HG03432 (cell line): Measurements from ENCODE around the gene MAZ.
A peak's percentile ranks its signal among the peaks of the same experiment; 100 is the strongest.

Experiments used
- ATAC-seq: cut with Tn5 transposase; IDR thresholded peaks from one replicate; pipeline ENCODE4 v1.9.1; 2021; ENCODE audit warnings: mild to moderate bottlenecking, moderate library complexity; ENCODE audit not compliant: unreplicated experiment

Gene MAZ

DNA sequence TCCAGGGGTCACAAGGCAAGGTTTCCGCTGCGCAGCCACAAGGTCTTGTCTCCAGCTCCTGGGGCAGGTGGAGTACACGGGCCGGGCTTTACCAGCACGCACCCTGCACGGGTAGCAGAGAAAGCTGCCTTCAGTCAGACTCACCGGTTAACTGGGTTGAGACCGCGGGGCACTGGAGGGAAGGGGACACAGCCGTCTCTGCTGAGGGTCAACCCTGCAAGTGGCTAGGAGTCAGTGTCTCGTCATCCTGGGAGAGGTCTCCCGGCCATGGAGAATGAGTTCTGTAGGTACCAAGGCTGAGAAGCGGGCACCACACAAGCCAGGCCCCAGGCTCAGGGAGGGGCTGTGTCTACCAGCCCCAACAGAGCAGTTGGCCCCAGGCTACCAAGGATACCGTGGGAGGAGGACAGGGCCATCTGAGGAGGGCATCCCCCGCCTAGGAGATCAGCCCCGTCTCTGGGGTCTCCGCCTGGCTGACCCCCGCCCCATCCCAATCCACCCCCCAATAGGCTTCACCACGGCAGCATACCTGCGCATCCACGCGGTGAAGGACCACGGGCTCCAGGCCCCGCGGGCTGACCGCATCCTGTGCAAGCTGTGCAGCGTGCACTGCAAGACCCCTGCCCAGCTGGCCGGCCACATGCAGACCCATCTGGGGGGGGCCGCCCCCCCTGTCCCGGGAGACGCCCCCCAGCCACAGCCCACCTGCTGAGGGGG lies 2.9 kb downstream of the MAZ start:
- ATAC-seq = no peak

DNA sequence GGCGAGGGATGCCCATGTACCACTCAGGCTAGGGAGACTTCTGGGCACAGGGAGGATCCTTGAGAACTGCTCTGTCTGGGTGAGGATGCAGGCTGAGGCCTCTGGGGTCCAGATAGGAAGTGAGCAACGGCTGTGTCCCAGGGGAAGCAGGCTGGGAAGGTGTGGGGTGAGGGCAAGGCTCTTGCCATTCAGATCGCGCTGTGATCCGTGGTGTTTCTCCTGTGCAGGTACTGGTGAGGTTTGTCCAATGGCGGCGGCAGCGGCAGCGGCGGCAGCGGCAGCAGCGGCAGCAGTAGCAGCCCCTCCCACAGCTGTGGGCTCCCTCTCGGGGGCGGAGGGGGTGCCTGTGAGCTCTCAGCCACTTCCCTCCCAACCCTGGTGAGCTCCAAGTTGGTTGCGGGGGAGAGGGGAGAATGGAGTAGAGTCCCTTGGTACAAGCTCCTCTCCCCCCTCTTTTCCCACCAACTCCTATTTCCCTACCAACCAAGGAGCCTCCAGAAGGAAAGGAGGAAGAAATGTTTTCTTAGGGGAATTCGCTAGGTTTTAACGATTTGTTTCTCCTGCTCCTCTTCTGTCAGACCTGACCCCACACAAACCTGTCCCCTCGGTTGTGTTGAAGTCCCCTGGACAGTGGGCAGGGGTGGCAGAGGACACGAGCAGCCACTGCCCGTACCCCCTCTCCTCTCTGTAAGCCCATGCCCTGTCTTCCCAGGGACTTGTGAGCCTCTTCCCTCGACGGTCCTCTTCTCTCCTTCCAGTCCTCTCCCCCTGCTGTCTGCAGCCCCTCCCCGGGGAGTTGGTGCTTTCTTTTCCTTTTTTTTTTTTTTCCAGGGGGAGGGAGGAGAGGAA lies 3.7 kb downstream of the MAZ start:
- ATAC-seq = no peak

GRCh38 chr16:29810699-29811169 lies 4.4 kb downstream of the MAZ start:
- ATAC-seq = no peak

DNA sequence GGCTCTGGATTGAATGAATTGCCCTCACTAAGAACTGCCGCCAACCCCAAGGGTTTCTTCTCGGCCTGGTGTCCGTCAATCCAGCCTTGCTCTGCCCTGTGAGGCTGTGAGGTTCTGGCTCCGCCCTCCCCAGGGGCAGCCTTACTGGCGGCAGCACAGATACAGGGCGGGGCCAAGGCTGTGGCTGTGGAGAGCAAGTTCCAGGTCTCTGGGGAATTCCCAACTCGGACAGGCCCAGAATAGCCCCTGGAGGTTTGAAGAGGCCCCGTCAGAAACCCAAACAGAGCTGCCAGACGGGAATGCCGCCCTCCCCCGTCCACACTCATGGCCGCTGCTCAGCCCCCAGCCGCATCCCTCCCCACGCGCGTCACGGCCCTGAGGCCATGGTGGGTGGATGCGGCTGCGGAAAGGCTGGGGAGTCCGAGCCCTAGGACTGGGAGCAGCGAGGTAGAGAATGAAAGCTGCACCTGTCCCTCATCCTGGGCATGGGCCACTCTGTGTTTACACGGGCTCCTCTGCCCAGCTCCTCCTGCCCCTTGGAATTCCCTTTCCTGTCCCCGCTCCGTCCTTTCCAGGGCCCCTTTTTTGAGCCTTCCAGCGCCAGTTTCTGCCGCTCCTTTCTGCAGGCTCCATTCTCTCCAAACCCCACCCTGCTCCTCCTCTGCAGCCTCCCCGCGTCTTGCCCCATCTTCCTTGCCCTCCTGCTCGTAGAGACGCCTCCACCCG lies 5.0 kb downstream of the MAZ start:
- peak; percentile 30 for ATAC-seq

DNA sequence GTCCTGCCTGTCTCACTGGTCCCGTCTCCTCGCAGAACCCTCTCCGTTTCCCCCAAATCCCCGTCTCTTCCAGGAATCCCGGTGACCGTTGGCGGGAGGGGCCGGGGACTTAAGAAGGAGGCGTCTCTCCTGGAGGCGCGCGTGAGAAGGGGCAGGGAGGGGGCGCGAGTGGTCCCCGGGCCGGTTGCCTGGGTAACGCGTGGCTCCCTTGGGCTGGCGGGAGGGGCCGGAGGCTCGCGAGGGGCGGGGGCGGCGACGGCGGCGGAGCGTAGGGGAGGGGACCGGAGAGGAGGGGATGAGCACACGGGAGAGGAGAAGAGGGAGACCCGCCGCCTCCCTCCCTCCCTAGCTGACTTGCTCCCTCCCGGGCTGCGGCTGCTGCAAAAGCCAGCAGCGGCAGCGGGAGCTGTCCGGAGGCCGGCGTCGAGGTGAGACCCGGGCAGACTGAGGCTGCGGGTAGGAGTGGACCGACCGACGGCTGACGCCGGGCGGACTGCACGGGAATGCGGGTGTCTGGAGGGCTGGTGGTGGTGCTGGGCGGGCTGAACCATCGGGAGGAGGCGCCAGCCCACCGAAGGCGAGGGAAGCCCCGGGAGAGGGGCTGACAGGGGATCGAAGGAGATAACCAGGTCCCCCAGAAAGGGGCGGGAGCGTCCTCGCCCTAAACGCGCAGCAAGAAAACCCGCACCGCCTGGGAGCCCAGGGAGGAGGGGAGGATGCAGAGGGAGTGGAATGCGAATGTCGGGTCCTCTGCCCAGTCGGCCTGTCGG lies 5.8 kb downstream of the MAZ start, which contains the start of gene PRRT2:
Gene PRRT2 (plus strand): TSS at position 298 of the 770 bp plus-strand sequence. CDS start 862 bp downstream, outside the sequence.
- no peak for ATAC-seq

DNA sequence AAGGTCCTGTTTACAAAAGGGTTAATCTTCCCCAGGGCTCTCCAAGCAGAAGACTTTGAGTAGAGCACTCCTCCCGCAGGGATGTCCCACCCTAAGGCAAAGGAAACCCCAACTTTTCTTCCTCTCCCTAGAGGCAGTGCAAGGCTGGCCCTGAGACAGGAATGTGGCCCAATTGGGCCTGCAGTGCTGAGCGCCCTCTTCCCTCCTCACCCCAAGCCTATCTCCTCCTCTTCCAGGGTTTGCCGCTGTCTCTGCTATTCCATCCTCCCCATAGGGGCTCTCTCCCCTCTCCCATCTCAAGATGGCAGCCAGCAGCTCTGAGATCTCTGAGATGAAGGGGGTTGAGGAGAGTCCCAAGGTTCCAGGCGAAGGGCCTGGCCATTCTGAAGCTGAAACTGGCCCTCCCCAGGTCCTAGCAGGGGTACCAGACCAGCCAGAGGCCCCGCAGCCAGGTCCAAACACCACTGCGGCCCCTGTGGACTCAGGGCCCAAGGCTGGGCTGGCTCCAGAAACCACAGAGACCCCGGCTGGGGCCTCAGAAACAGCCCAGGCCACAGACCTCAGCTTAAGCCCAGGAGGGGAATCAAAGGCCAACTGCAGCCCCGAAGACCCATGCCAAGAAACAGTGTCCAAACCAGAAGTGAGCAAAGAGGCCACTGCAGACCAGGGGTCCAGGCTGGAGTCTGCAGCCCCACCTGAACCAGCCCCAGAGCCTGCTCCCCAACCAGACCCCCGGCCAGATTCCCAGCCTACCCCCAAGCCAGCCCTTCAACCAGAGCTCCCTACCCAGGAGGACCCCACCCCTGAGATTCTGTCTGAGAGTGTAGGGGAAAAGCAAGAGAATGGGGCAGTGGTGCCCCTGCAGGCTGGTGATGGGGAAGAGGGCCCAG lies 6.7 kb downstream of the MAZ start:
- ATAC-seq = no peak

DNA sequence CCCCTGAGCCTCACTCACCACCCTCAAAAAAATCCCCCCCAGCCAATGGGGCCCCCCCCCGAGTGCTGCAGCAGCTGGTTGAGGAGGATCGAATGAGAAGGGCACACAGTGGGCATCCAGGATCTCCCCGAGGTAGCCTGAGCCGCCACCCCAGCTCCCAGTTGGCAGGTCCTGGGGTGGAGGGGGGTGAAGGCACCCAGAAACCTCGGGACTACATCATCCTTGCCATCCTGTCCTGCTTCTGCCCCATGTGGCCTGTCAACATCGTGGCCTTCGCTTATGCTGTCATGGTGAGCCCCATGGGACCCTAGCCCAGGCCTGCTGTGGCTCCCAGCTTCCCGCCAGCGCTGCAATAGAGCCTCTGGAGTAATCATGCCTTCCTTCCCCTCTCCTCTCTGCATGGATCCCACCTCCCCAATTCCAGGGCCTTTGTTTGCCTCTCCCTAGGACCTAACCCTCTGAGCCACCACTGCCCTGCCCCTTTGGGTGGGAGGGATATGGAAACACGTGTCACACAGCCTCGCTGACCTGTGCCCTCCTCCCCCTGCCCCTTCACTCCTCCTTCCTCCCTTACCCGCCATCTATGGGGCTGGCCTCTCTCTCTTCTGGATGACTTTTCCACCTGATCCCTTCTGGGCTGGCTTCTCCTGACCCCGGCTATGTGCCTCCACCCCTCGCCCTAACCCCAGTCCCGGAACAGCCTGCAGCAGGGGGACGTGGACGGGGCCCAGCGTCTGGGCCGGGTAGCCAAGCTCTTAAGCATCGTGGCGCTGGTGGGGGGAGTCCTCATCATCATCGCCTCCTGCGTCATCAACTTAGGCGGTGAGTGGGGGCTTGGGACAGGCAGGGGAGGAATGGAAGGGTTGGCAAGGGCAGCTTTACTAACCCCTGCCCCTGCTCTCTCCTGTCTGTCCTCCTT lies 7.6 kb downstream of the MAZ start:
- ATAC-seq = no peak

GRCh38 chr16:29814592-29814991 lies 8.3 kb downstream of the MAZ start:
- no peak for ATAC-seq

DNA sequence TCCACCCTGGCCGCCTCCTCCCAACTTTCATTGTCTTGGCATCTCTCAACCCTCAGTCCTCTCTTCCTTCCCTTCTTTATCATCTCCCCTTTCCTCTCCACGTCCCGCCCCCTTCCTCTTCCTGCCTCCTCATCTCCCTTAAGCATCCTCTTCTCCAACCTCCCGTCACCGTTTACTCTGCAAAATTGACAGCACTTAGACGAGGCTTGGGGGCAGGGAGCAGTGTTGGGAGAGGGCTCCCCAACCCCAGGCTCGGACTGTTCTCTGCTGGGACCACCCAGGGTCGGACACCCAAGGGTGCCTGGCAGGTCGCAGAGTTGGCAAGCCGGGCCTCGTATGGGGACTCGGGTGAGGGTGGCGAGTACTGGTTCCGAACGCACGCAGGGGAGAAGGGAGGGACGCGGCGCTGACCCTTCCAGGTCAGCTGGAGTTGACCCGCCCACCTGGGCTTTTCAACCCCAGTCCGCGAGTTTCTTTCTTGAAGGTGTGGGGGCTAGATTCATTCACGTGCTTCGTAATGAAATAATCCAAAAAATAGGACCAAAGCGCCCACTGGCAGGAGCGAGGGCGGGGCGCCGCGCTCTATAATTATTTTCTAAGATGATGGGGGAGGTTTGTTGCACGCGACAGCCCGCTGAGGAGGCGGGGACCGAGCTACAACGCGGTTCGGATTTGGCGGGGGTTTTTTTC lies 8.8 kb downstream of the MAZ start:
- ATAC-seq = no peak

DNA sequence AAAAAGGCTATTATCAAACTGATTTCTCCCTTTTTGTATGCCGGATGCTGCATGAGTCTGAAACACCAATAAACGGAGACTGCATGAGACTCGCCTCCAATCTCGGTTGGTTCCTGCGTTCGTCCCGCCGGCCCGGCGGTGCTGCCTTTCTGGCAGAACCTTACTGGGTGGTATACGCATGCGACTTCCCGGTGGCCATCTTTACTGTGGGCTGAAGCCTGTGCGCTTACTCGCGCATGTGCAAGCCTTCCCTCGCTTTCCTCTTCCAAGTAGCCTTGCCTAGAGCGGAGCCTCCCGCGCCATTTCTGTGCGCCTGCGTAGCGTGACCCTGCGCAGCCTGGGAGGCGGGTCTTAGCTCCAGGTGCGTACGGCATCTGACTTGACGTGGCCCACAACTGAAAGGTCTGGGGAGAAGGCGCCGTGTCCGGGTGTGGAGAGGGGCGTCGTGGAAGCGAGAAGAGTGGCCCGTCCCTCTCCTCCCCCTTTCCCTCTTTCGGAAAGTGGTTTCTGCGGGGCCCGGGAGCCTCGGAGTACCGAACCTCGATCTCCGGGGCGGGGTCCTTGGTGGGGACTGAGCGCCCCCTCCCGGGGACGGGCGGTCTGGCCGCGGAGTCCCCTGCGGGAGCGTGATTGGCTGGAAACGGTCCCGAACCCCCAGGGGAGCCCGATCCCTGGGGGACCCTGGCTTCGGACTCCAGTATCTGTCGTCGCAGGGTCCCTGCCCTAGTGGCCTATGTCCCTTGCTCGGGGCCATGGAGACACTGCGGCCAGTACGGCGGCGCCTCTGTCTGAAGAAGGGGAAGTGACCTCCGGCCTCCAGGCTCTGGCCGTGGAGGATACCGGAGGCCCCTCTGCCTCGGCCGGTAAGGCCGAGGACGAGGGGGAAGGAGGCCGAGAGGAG lies 9.7 kb downstream of the MAZ start, which contains the start of gene PAGR1:
Gene PAGR1 (plus strand): TSS at position 360 of the 901 bp plus-strand sequence. CDS start 374 bp downstream, at position 734.
- ATAC-seq = peak; percentile 65

GRCh38 chr16:29816694-29817441 lies 10.5 kb downstream of the MAZ start:
- ATAC-seq = peak; percentile 18

DNA sequence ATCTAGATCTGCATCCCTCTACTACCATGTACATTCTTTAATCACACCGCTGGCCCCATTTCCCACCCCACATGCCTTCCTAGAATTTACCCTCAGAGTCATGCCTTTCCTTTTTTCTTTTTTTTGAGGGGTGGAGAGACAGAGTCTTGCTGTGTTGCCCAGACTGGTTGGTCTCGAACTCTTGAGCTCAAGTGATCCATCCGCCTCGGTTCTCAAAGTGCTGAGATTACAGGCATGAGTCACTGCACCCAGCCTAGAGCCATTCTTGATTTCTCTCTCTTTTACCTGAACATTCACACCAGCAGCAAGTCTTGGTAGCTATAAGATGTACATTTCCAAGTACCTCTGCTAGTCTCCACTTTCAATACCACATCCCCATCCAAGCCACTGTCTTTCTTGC lies 11.8 kb downstream of the MAZ start:
- ATAC-seq = no peak

DNA sequence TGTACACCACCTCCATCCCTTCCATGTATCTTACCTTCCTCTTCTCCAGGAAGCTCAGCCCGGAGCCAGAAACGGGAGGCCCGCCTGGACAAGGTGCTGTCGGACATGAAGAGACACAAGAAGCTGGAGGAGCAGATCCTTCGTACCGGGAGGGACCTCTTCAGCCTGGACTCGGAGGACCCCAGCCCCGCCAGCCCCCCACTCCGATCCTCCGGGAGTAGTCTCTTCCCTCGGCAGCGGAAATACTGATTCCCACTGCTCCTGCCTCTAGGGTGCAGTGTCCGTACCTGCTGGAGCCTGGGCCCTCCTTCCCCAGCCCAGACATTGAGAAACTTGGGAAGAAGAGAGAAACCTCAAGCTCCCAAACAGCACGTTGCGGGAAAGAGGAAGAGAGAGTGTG lies 13.2 kb downstream of the MAZ start:
- ATAC-seq = no peak

DNA sequence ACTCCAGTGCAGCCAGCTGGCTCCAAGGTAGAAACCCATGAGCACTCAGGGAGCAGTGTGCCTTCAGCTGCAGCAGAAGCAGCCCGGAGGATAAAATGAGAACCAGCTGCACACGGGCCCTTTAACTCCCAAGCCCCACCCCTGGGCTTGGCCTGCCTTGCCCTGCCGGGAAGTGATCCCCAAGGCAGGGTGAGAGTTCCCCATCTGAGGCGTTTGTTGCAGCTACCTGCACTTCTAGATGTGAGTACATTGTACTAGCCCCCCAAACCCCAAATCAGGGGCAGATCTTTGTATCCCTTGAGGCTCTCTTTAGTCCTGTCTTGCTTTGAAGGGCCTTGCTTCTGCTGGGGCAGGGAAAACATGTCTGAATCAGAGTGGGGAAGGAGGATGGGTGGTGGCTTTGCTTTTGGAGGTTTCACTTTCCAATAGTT lies 14.0 kb downstream of the MAZ start, which contains the start of gene MVP:
Gene MVP (plus strand): TSS at position 192 of the 431 bp plus-strand sequence. CDS start 10,088 bp downstream, outside the sequence.
- ATAC-seq = no peak

- ATAC-seq = peak; percentile 48
Observed at GRCh38 chr16:29820730-29821642, 14.7 kb downstream of the MAZ start.
